Small intestine (tissue), 7 donors: ENCODE data around the gene DGKD. TPM values are rescaled to one million over a fixed set of nuclear protein-coding genes. Genes with fewer than 3 reads are reported as not detected.

Experiments
- DNase-seq, 2 donors: peaks; one replicate each; pipeline versions ENCODE4 v3.0.0 to v3.0.0-alpha.2; 2013
- FAIRE-seq: peaks from 2 replicates; lab custom pipeline; 2012; peaks lifted over from hg19 to GRCh38; lab: Jason Lieb, UNC
- H3K27ac ChIP-seq, 3 donors: one replicate each; pipeline ENCODE4 v1.5.1; 2013; ENCODE audit warnings: low read length in 2 of 3, mild to moderate bottlenecking in 2 of 3, control low read depth in 1 of 3, inconsistent platforms in 1 of 3, low read depth in 1 of 3, moderate library complexity in 1 of 3
- H3K27me3 ChIP-seq, 3 donors: one replicate each; pipeline ENCODE4 v1.6.1; 2013; ENCODE audit warnings: low read length in 3 of 3, inconsistent platforms in 1 of 3; ENCODE audit not compliant: control insufficient read depth in 3 of 3, insufficient read depth in 3 of 3
- H3K36me3 ChIP-seq, 3 donors: one replicate each; pipeline ENCODE4 v1.6.1; 2013; ENCODE audit warnings: low read length in 3 of 3, inconsistent platforms in 1 of 3, low read depth in 1 of 3, mild to moderate bottlenecking in 1 of 3, moderate library complexity in 1 of 3; ENCODE audit not compliant: control insufficient read depth in 3 of 3, insufficient read depth in 2 of 3
- H3K4me1 ChIP-seq, 3 donors: one replicate each; pipeline ENCODE4 v1.6.1; 2013; ENCODE audit warnings: low read length in 2 of 3, inconsistent platforms in 1 of 3, low read depth in 1 of 3, mild to moderate bottlenecking in 1 of 3, moderate library complexity in 1 of 3; ENCODE audit not compliant: control insufficient read depth in 3 of 3, insufficient read depth in 2 of 3
- H3K4me3 ChIP-seq, 3 donors: one replicate each; pipeline ENCODE4 v1.5.1; 2013; ENCODE audit warnings: low read length in 3 of 3, control low read depth in 1 of 3, inconsistent platforms in 1 of 3, low read depth in 1 of 3, mild to moderate bottlenecking in 1 of 3, moderate library complexity in 1 of 3
- H3K9me3 ChIP-seq, 2 donors: one replicate each; pipeline ENCODE4 v1.6.1; 2013; ENCODE audit warnings: low read depth in 1 of 2, low read length in 1 of 2; ENCODE audit not compliant: control insufficient read depth in 2 of 2, insufficient read depth in 1 of 2
- WGBS, 3 donors: extraction: QIAGEN DNeasy Blood & Tissue Kit; methylation state at CpG; one replicate each; pipeline ENCODE4 v1.1.7; 2013; 5-methylcytosine and 5-hydroxymethylcytosine counted together
- polyA plus RNA-seq, 4 donors: library from polyadenylated mRNA; stranded (reverse) in 3 of 4; unstranded in 1 of 4; fragments of 200-250 nt in 3 of 4; fragments of 120-200 nt in 1 of 4; gene quantifications; one replicate each; pipeline versions ENCODE4 v1.2.1 to v1.2.3, GENCODE V29; 2013
- donor health status: healthy with polysubstance abuse.
- donor health status: control.
- donor health status: control.
- donor health status: Bipolar disorder and iron deficiency.
- donor health status: healthy.

Gene DGKD
- polyA plus RNA-seq, 4 donors = 17.7 to 54.3 (median 37.0) TPM

GRCh38 chr2:233343171-233343705 lies 11.1 kb upstream of the DGKD start:
- DNase-seq (no peak), FAIRE-seq (no peak)
- H3K27ac ChIP-seq = no peak overlapping the region
- H3K36me3 ChIP-seq = no peaks in the 10 kb centered on the region
- no peaks in the 10 kb centered on the region for H3K9me3 ChIP-seq
- no peaks in the 10 kb centered on the region for H3K27me3 ChIP-seq
- 82 to 92% (median 89%) methylated on average over 15 of the region's 15 CpGs for WGBS, 3 donors
- no peak overlapping the region for H3K4me3 ChIP-seq
- peaks cover 0 to 6% (median 3%) of the 10 kb centered on the region in 3 donors for H3K4me1 ChIP-seq

- Histone ChIP-seq H3K27me3 (no peaks in the 10 kb centered on the region), H3K36me3 (no peaks in the 10 kb centered on the region), H3K27ac (no peak overlapping the region), H3K4me1 (peaks cover 0 to 31% (median 3%) of the 10 kb centered on the region in 3 donors), H3K9me3 (no peaks in the 10 kb centered on the region), H3K4me3 (no peak overlapping the region)
- DNase-seq (no peak), FAIRE-seq (no peak)
- WGBS, 3 donors = 83 to 88% (median 85%) methylated on average over 12 of the region's 12 CpGs
These were observed 7.9 kb upstream of the DGKD start for GRCh38 chr2:233346376-233346775.

DNA sequence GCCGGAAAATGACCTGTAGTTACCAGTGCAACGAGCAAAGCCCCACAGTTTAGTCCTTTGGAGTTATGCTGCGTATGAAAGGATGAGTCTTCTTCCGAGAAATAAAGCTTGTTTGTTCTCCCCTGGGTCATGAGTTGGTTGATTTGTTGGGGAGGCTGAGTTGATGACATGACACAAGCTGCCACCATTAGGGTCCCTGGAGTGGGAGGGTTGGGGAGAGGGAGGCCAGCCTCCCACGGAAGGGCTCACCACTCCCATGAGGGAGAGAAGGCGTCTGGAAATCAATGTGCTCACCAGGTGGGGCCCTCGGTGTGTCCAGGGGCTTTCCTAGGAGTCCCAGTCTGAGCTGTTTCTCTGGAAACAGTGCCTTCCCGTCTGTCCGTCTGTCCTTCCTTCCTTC lies 7.4 kb upstream of the DGKD start:
- no peak overlapping the region for H3K4me3 ChIP-seq
- FAIRE-seq = no peak

DNA sequence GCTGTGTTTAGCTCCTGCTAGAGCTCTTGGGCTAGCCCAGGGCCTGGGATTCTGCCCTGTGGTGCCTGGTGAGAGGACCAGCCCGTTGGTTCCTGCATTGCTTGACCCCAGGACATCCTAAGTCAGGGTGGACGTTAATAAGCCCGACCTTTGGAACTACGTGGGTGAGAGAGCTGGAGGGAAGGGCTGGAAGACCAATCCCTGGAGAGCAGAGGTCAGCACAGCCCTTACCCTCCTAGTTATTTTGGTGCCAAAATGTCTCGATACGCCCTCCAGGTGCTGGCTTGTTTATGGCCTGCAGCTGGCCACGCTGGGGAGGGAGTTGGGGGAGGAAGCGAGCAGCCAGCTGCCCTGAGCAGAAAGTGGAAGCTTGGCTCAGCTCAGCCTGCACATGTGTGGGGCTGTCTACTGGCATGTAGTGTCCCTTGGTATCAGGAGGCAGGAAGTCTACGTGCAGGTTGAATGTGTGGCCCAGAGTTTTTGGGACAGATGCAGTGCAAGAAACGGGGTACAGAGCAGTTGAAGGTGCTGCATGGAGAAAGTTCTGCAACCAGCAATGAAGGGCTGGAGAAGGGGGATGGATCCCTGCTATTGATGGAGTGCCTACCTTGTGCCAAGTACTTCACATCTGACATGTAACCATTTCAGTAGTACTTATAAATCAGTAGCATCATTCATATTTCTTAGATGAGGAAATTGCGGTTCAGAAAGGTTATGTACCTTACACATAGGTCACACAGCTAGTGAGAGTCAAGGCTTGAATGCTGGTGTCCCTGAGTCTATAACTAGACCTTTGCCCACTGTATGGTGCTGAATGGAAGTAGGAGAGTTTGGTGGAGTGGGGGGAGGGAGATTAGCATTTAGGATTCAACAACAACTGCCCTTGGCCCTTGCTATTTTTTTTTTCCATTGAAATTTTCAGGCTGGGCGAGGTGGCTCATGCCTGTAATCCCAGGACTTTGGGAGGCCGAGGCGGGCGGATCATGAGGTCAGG lies 5.0 kb upstream of the DGKD start:
- 15 to 31% (median 24%) methylated on average over 15 of the region's 15 CpGs for WGBS, 3 donors
- DNase-seq (peak; percentile 47 to 81), FAIRE-seq (no peak)
- no peaks in the 10 kb centered on the region for H3K27me3 ChIP-seq
- no peak overlapping the region for H3K4me3 ChIP-seq
- H3K4me1 ChIP-seq = peaks cover 0 to 43% (median 15%) of the 10 kb centered on the region in 3 donors
- H3K27ac ChIP-seq = peak overlapping the region in 2 of 3 donors; percentile 42 to 72
- peaks cover 0 to 3% of the 10 kb centered on the region in 2 donors for H3K9me3 ChIP-seq
- no peaks in the 10 kb centered on the region for H3K36me3 ChIP-seq

More for the DNA sequence above, 7.4 kb upstream of the DGKD start:
- DNase-seq = no peak
- Histone ChIP-seq H3K36me3 (no peaks in the 10 kb centered on the region), H3K9me3 (no peaks in the 10 kb centered on the region), H3K4me1 (peaks cover 0 to 32% (median 5%) of the 10 kb centered on the region in 3 donors), H3K27me3 (no peaks in the 10 kb centered on the region), H3K27ac (no peak overlapping the region)
- 81 to 91% (median 90%) methylated on average over 9 of the region's 9 CpGs for WGBS, 3 donors

GRCh38 chr2:233350708-233351107 lies 3.6 kb upstream of the DGKD start:
- Histone ChIP-seq H3K27me3 (no peaks in the 10 kb centered on the region), H3K36me3 (no peaks in the 10 kb centered on the region), H3K9me3 (peaks cover 0 to 3% of the 10 kb centered on the region in 2 donors), H3K4me1 (peaks cover 0 to 43% (median 15%) of the 10 kb centered on the region in 3 donors), H3K27ac (peak overlapping the region in 2 of 3 donors; percentile 9), H3K4me3 (no peak overlapping the region)
- no peak for FAIRE-seq
- DNase-seq = peak; percentile 80 to 92
- 15 to 33% (median 19%) methylated on average over 8 of the region's 8 CpGs for WGBS, 3 donors

DNA sequence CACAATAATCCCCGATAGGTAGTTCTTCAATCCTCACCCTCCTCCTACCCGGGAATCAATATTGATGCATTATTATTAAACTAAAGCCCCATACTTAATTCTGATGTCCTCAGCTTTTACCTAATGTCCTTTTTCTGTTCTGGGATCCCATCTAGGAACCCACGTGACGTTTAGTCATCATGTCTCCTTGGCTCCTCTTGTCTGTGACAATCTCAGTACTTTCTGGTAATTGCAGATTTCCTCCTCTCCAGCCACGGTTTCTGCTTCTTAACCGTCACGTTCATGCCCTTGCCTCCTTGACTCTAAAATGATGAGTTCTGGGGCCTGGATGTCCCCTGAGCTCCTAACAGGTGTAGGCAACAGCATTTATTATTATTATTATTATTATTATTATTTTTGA lies 2.9 kb upstream of the DGKD start:
- Histone ChIP-seq H3K4me1 (peaks cover 6 to 43% (median 15%) of the 10 kb centered on the region in 3 donors), H3K9me3 (peaks cover 0 to 3% of the 10 kb centered on the region in 2 donors), H3K36me3 (peaks cover 0 to 2% (median 0%) of the 10 kb centered on the region in 3 donors), H3K27ac (no peak overlapping the region), H3K27me3 (no peaks in the 10 kb centered on the region), H3K4me3 (no peak overlapping the region)
- WGBS, 3 donors = 78 to 82% (median 81%) methylated on average over 7 of the region's 7 CpGs
- FAIRE-seq = no peak
- no peak for DNase-seq

DNA sequence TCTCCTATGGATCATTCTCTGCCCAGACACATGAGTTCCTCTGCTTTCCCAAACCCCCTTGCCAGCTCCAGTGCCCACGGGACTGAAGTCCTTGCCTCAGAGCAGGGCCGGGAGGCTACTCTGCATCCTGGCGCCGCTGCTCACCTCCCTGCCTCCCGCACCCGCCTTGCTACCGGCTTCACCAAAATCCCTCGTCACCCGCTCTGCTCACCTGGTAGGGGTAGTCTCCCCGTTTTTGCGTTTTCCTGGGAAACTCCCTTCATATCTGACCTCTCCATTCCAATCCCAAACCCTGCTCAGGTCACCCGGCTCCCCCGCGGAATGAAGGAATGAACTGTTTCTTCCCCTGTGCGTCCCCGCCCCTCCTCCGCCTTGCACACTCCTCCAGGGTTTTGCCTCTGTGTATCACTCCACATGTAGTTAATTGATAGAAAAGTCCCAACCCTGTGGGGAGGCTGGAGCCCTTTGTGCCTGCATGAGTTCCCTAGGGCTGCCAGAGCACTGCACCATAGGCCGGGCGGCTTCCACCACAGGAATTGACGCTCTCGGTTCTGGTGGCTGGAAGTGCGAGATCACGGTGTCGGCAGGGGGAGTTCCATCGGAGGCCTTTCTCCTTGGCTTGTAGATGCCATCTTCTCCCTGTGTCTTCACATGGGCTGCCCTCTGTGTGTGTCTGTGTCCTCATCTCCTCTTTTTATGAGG lies 2.0 kb upstream of the DGKD start:
- H3K36me3 ChIP-seq = peaks cover 0 to 2% (median 0%) of the 10 kb centered on the region in 3 donors
- 95 to 96% (median 96%) methylated on average over 25 of the region's 25 CpGs for WGBS, 3 donors
- H3K4me1 ChIP-seq = peaks cover 7 to 47% (median 15%) of the 10 kb centered on the region in 3 donors
- no peak for FAIRE-seq
- H3K27ac ChIP-seq = peak overlapping the region in 1 of 3 donors; percentile 9
- peaks cover 0 to 3% of the 10 kb centered on the region in 2 donors for H3K9me3 ChIP-seq
- no peak overlapping the region for H3K4me3 ChIP-seq
- DNase-seq = no peak
- no peaks in the 10 kb centered on the region for H3K27me3 ChIP-seq
